Camera-type eye (tissue), 1 donor: ENCODE measurements around the gene ZNF215. TPM values are rescaled to one million over a fixed set of nuclear protein-coding genes. Genes with fewer than 3 reads are reported as not detected.

Source experiments
- total RNA-seq: library from RNA; depleted of rRNA; stranded (reverse); fragments of >200 nt; gene quantifications from one replicate; pipeline ENCODE4 v1.2.3, GENCODE V29; 2014

The ZNF215 gene
- total RNA-seq, result 2.1 TPM

DNA sequence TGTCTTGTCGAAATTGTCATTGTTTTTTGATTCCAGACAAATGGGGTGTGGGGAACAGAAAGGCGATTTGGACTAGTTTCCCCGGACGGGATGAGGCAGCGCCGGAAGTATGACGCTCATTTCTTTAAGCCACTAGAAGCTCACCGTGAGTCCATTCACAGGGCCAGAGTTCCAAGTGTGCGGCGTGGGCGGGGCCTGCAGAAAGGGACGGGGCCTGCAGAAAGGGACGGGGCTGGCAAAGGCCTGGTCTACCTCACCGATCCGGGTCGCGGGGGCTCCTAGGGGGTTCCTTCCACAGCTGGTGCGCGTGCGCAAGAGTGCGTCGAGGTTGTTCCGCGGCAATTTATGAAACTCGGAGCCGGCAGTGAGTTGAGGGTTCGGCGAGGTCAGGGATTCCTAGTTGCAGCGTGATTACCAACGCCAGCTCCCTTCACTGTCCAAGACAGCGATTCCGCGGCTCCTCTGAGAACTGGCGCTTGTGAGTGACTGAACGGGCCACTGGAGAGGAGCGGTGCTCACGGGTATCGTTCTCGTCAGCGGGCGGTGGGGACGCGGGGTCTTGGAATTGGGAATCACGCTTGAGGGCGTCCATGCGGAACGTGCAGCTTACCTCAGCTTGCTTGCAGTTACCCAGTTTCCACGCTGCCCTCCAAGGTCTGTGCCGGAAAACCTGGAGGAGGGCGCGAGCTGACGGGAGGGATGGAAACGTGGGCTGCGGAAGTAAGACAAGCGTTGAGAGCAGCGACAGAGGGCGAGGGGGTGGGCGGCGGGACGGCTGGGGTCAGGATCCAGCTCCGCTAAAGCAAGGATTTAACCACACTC lies at the start of gene ZNF215:
TSS of gene ZNF215 (plus strand) at position 219 of the 822 bp plus-strand sequence. CDS start 5,847 bp downstream, outside the sequence.

DNA sequence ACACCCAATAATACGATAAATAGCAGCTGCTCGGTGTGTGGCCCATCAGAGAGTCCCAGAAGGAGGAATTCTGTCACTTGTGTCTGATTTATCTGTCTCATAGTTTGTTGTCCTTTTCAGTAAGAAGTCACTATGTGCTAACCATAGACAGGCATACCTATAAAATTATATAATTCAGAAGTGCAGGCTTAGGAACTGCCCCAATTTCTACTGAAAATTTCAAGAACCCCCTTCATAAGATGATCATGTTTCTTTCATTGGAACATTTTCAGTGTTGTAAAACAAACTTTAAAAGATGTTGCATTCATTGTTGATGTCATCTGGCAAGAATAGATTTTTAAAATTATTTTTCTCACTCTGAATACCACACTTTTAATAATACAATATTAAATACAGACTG lies 33.8 kb upstream of the ZNF215 start, which contains the start of gene OR2D2:
TSS of gene OR2D2 (minus strand) at position 101 of the 400 bp plus-strand sequence. CDS start at position 101, 0 bp downstream.

DNA sequence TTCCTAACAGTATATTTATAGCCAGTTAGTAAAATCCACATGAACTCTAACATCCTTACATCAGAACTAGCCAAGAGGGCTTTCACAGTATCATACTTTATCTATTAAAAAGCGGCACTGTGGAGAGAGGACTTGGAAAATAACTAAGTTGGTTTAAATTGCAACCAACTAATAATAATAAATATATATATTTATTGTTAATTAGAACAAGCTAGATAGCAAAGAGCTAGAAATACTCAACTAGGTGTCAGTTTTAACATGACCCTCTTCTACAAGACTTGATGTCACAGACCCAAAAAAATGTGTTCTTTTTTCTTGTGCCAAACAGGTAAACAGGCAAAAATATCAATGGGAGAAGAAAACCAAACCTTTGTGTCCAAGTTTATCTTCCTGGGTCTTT lies 5.5 kb upstream of the ZNF215 start, which contains the start of gene OR2D3:
TSS of gene OR2D3 (plus strand) at position 301 of the 400 bp plus-strand sequence. CDS start at position 301, 0 bp downstream.

Other genes starting within 250 kb of the ZNF215 start
- 30.1 TPM for gene MRPL17, start 243.1 kb upstream of the ZNF215 start, total RNA-seq
- 0.16 TPM for gene OR2AG2, start 154.4 kb upstream of the ZNF215 start, total RNA-seq
- gene OR2AG1, start 143.4 kb upstream of the ZNF215 start, total RNA-seq, result not detected
- gene OR6A2, start 126.7 kb upstream of the ZNF215 start, total RNA-seq, result 0.55 TPM
- not detected for gene OR10A5, start 80.7 kb upstream of the ZNF215 start, total RNA-seq
- 0.22 TPM for gene OR10A2, start 63.4 kb upstream of the ZNF215 start, total RNA-seq
- not detected for gene OR10A4, start 49.8 kb upstream of the ZNF215 start, total RNA-seq
- gene OR2D2, start 33.9 kb upstream of the ZNF215 start, total RNA-seq, result 0.38 TPM
- not detected for gene OR2D3, start 5.4 kb upstream of the ZNF215 start, total RNA-seq
- gene ZNF214, start 93.9 kb downstream of the ZNF215 start, total RNA-seq, result 18.0 TPM
- gene NLRP14, start 94.1 kb downstream of the ZNF215 start, total RNA-seq, result 0.88 TPM
- gene RBMXL2, start 162.6 kb downstream of the ZNF215 start, total RNA-seq, result not detected